IMR-90 (cell line): ENCODE measurements around the gene TNRC6A. TPM values are rescaled to one million over a fixed set of nuclear protein-coding genes. Genes with fewer than 3 reads are reported as not detected.
A peak's percentile ranks its signal among the peaks of the same experiment; 100 is the strongest.

Experiments used
- ATAC-seq: fragments of 200-7000 bp; cut with Tn5 transposase; 2 replicates; pipeline ENCODE4 v1.9.1; 2020; ENCODE audit warnings: low read depth, mild to moderate bottlenecking, moderate library complexity
- BruUV-seq: library from RNA; stranded (reverse); fragments of 400-500 nt; replicated peaks from 2 replicates; lab custom pipeline; 2021; lab: Mats Ljungman, UMichigan
- CTCF ChIA-PET: fragments of 300-600 bp; formaldehyde crosslinking; extraction: SDS; loops from one replicate; lab custom pipeline; 2021; ENCODE audit warnings: antibody characterized with exemption; lab: Yijun Ruan, JAX
- POLR2A ChIA-PET: fragments of 300-600 bp; sonication (Branson Sonifier 250); formaldehyde crosslinking; loops from one replicate; lab custom pipeline; 2022; ENCODE audit warnings: antibody characterized with exemption; ENCODE audit not compliant: unreplicated experiment; lab: Charles Lee
- DNase-seq: peaks from one replicate; pipeline ENCODE4 v3.0.0; 2013
- H2AFZ ChIP-seq: replicated peaks from 2 replicates; pipeline ENCODE3; 2013; ENCODE audit warnings: low read length, mild to moderate bottlenecking; ENCODE audit not compliant: poor library complexity
- H2AK5ac ChIP-seq: 2 replicates; pipeline ENCODE4 v1.6.1; 2013; ENCODE audit warnings: low read depth, low read length, inconsistent platforms
- H2AK9ac ChIP-seq: replicated peaks from 2 replicates; pipeline ENCODE3; 2013; ENCODE audit warnings: mild to moderate bottlenecking, low read depth, low read length, moderate library complexity; ENCODE audit not compliant: poor library complexity
- H2BK120ac ChIP-seq: 2 replicates; pipeline ENCODE4 v1.6.1; 2013; ENCODE audit warnings: low read depth, low read length, inconsistent platforms
- H2BK15ac ChIP-seq: 3 replicates; pipeline ENCODE4 v1.6.1; 2013; ENCODE audit warnings: low read depth, low read length, inconsistent platforms
- H2BK20ac ChIP-seq: 2 replicates; pipeline ENCODE4 v1.6.1; 2013; ENCODE audit warnings: low read depth, mild to moderate bottlenecking, inconsistent platforms, low read length, moderate library complexity
- H2BK5ac ChIP-seq: 2 replicates; pipeline ENCODE4 v1.6.1; 2013; ENCODE audit warnings: mild to moderate bottlenecking, low read depth, low read length, inconsistent platforms; ENCODE audit not compliant: poor library complexity, severe bottlenecking
- H3K14ac ChIP-seq: replicated peaks from 2 replicates; pipeline ENCODE4 v1.6.1; 2013; ENCODE audit warnings: low read depth, low read length, inconsistent platforms
- H3K18ac ChIP-seq: 2 replicates; pipeline ENCODE4 v1.6.1; 2013; ENCODE audit warnings: low read depth, low read length, control low read depth
- H3K23ac ChIP-seq: 2 replicates; pipeline ENCODE4 v1.6.1; 2013; ENCODE audit warnings: low read depth, low read length, inconsistent platforms
- H3K27ac ChIP-seq: 2 replicates; pipeline ENCODE4 v1.5.1; 2013; ENCODE audit warnings: mild to moderate bottlenecking, control low read depth, low read length; ENCODE audit not compliant: insufficient read depth
- H3K27me3 ChIP-seq: 2 replicates; pipeline ENCODE4 v1.6.1; 2013; ENCODE audit warnings: low read length; ENCODE audit not compliant: control insufficient read depth, insufficient read depth
- H3K36me3 ChIP-seq: 2 replicates; pipeline ENCODE4 v1.6.1; 2013; ENCODE audit warnings: low read length, mixed read lengths; ENCODE audit not compliant: control insufficient read depth, insufficient read depth
- H3K4ac ChIP-seq: 2 replicates; pipeline ENCODE4 v1.6.1; 2013; ENCODE audit warnings: low read depth, low read length, inconsistent platforms
- H3K4me1 ChIP-seq: 2 replicates; pipeline ENCODE4 v1.6.1; 2013; ENCODE audit warnings: low read length, mixed read lengths; ENCODE audit not compliant: control insufficient read depth, insufficient read depth
- H3K4me2 ChIP-seq: 2 replicates; pipeline ENCODE4 v1.6.1; 2013; ENCODE audit warnings: low read depth, mild to moderate bottlenecking, control low read depth, low read length, moderate library complexity
- H3K4me3 ChIP-seq: 2 replicates; pipeline ENCODE4 v1.5.1; 2013; ENCODE audit warnings: low read depth, mild to moderate bottlenecking, control low read depth, low read length, moderate library complexity; ENCODE audit not compliant: insufficient read depth
- H3K56ac ChIP-seq: 2 replicates; pipeline ENCODE4 v1.6.1; 2013; ENCODE audit warnings: low read length, inconsistent platforms; ENCODE audit not compliant: insufficient read depth; ENCODE audit errors: extremely low read depth
- H3K79me1 ChIP-seq, 2 experiments: 2 replicates each; pipeline ENCODE4 v1.6.1; 2013; ENCODE audit warnings: low read length in 2 of 2, inconsistent platforms in 1 of 2, low read depth in 1 of 2
- H3K9ac ChIP-seq: 2 replicates; pipeline ENCODE4 v1.6.1; 2013; ENCODE audit warnings: low read depth, low read length, control low read depth
- H3K9me1 ChIP-seq: 2 replicates; pipeline ENCODE4 v1.6.1; 2013; ENCODE audit warnings: low read length, inconsistent platforms; ENCODE audit not compliant: insufficient read depth
- H3K9me3 ChIP-seq: 2 replicates; pipeline ENCODE4 v1.6.1; 2013; ENCODE audit warnings: low read length; ENCODE audit not compliant: control insufficient read depth, insufficient read depth
- H4K20me1 ChIP-seq: 2 replicates; pipeline ENCODE4 v1.6.1; 2013; ENCODE audit warnings: low read length, inconsistent platforms; ENCODE audit not compliant: insufficient read depth
- H4K5ac ChIP-seq: 2 replicates; pipeline ENCODE4 v1.6.1; 2013; ENCODE audit warnings: mild to moderate bottlenecking, low read depth, low read length, control low read depth
- H4K8ac ChIP-seq, 2 experiments: 2 replicates each; pipeline ENCODE4 v1.6.1; 2013; ENCODE audit warnings: low read depth in 2 of 2, low read length in 2 of 2, control low read depth in 1 of 2, inconsistent platforms in 1 of 2
- H4K91ac ChIP-seq: 2 replicates; pipeline ENCODE4 v1.6.1; 2013; ENCODE audit warnings: low read depth, low read length, inconsistent platforms; ENCODE audit not compliant: insufficient read depth
- CEBPB ChIP-seq: IDR thresholded peaks from 2 replicates; pipeline ENCODE4 v1.6.1; 2012; ENCODE audit warnings: low read depth, low read length, improper control_type of control experiment
- FOS ChIP-seq: fragments of 150-350 bp; IDR thresholded peaks from 2 replicates; pipeline ENCODE4 v1.6.1; 2016; ENCODE audit warnings: low read depth, low read length
- POLR2A ChIP-seq: IDR thresholded peaks from 2 replicates; pipeline ENCODE4 v1.6.1; 2012; ENCODE audit warnings: mild to moderate bottlenecking, low read depth, low read length
- WGBS, 2 experiments: methylation state at CpG; one replicate each; pipeline versions ENCODE4 v1.1.5 to v1.1.7; 2013; ENCODE audit warnings: missing lambda C conversion rate in 2 of 2; ENCODE audit not compliant: insufficient read length in 1 of 2; ENCODE audit errors: extremely low coverage in 2 of 2; 5-methylcytosine and 5-hydroxymethylcytosine counted together
- dilution Hi-C: fragments of 300-500 bp; cut with HindIII; formaldehyde crosslinking; loops from one replicate; pipeline ENCODE4 v1.14.3; 2018; ENCODE audit warnings: low sequenced_read_pairs; ENCODE audit not compliant: unreplicated experiment
- in situ Hi-C: fragments of 300-500 bp; cut with MboI; formaldehyde crosslinking; loops from 3 replicates; pipeline ENCODE4 v1.14.3; 2019; ENCODE audit warnings: low sequenced_read_pairs, inconsistent platforms, mixed read lengths
- intact Hi-C: fragments of 100-400 bp; cut with micrococcal nuclease; formaldehyde crosslinking; loops from 2 replicates; pipeline ENCODE4 v1.10.0; 2022
- polyA plus RNA-seq, 3 experiments: library from polyadenylated mRNA; depleted of rRNA; stranded (reverse); fragments of >200 nt; gene quantifications; 2 replicates each; pipeline ENCODE4 v1.2.3, GENCODE V29; 2012; ENCODE audit warnings: low replicate concordance in 1 of 3
- total RNA-seq: library from RNA; depleted of rRNA; stranded (reverse); fragments of >200 nt; gene quantifications from 2 replicates; pipeline ENCODE4 v1.2.3, GENCODE V29; 2012

The TNRC6A gene
- total and polyA plus RNA-seq, 2 of the 4 experiments (the other 2 are of a cell fraction): 32.4 to 42.3 TPM

- Histone ChIP-seq H3K14ac (no peak overlapping the region), H2AFZ (no peak overlapping the region), H2BK15ac (no peak overlapping the region), H3K23ac (no peak overlapping the region), H3K56ac (no peak overlapping the region), H3K4me1 (peaks cover 27% of the 10 kb centered on the region), H3K79me1 (peaks cover 11 to 70% of the 10 kb centered on the region in 2 experiments), H3K27ac (peak overlapping the region; percentile 72; the same call in 1 of the 2 replicates), H2AK9ac (no peak overlapping the region), H3K9ac (no peak overlapping the region), H4K20me1 (peaks cover 68% of the 10 kb centered on the region), H3K27me3 (no peaks in the 10 kb centered on the region), H3K18ac (no peak overlapping the region), H3K4me2 (peak overlapping the region; percentile 47), H2BK20ac (no peak overlapping the region), H3K4me3 (no peak overlapping the region), H4K8ac (no peak overlapping the region), H4K91ac (no peak overlapping the region), H2BK5ac (peak overlapping the region; percentile 48), H3K9me1 (peaks cover 13% of the 10 kb centered on the region; the same call in 1 of the 2 replicates), H2BK120ac (no peak overlapping the region), H4K5ac (no peak overlapping the region), H2AK5ac (no peak overlapping the region), H3K36me3 (peaks cover 11% of the 10 kb centered on the region), H3K9me3 (no peaks in the 10 kb centered on the region), H3K4ac (no peak overlapping the region)
- peak; percentile 72 for DNase-seq
- TF ChIP-seq FOS: no peak
- TF ChIP-seq POLR2A: no peak
- TF ChIP-seq CEBPB: peak; percentile 78
- dilution Hi-C loops: no loop called here
- CTCF ChIA-PET: interaction anchor here (0.6 to 1.3 kb wide), 3 partner anchors 9 to 34 kb away, joined by 3 read pairs; no protein-coding TSS in a partner anchor
- POLR2A ChIA-PET: no interaction called here
- ATAC-seq: peak; percentile 10
- no TSS peak for BruUV-seq
- in situ Hi-C loops: no loop called here
- intact Hi-C loops: loop anchor here (5.0 kb wide), 1 partner anchor 97 kb away; no protein-coding TSS in a partner anchor
- no CpG with 5 or more reads among the region's 1 CpG for WGBS, 2 experiments
These were observed 4.9 kb downstream of the TNRC6A start for GRCh38 chr16:24734382-24734781.
